NCI-H2227 (cell line): ENCODE data around the gene ALS2.
"Not testable (repeated sequence)": the region's sequence is repeated elsewhere in the genome, so short reads cannot be mapped to it uniquely, and the experiment has no call there.

Source experiments
- DNase-seq: peaks from one replicate; lab custom pipeline; 2025; ENCODE audit not compliant: unreplicated experiment; lab: John Stamatoyannopoulos, UW

Gene ALS2

GRCh38 chr2:201678401-201678800 lies 102.3 kb downstream of the ALS2 start:
- DNase-seq, result no peak

- no peak for DNase-seq
Measured at GRCh38 chr2:201675454-201675853, 105.3 kb downstream of the ALS2 start.

DNA sequence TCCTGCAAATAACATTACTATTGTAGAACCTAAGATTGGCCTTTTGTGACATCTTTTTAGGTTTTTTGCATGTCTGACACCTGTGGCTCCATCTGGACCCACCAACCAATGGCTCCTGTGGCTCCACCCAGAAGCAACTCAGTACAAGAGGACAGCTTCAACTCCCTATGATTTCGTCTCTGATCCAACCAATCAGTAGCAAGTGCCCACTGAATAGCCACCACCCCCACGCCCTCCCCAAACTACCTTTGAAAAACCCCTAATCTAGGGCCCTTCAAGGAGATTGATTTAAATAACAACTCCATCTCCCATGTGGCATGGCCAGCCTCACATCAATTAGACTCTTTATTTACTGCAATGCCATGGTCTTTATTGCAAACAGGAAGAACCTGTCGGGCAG lies 105.9 kb downstream of the ALS2 start:
- no peak for DNase-seq

DNA sequence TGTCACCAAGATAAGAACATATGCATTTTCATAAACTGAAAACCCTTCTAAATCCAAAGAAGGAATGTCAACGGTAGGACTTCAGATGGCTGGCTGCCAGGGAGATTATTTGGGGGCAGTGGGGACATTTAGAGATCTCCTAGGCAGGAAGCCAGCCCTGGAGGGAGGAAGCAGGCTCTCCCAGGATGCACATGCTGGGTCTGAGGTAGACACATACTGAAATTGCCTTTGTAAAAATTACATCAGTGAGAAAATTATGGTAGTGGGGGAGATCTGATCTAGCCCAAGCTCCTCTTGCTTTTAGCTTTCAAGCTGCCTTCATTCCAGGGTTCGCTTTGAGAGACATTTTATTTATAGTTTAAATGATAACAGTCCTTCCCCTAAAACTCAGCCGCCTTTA lies 106.4 kb downstream of the ALS2 start:
- DNase-seq, result no peak

GRCh38 chr2:201673546-201673945 lies 107.2 kb downstream of the ALS2 start:
- DNase-seq, result no peak

- DNase-seq, result not testable (repeated sequence)
Measured at GRCh38 chr2:201671205-201671604, 109.5 kb downstream of the ALS2 start.

- no peak for DNase-seq
Measured at GRCh38 chr2:201669865-201670264, 110.9 kb downstream of the ALS2 start.

- no peak for DNase-seq
Measured at GRCh38 chr2:201668402-201668910, 112.3 kb downstream of the ALS2 start.

DNA sequence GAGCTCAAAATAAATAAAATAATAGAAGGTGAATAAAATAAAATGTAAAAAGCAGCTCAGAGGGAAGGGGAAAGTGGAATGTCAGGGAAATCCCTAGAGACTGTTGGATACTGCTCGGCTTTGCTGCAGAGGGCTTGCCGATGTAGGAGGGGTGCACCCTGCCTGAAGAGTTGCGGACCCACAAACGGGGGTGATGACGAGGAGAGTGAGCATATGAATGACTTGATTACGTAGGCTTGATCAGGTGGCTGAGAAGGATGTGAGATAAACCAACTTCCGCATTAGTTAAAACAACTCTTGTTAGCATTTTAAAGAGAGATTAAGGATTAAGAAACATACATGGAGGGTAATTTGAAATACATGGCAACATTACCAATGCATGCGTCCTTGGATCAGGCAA lies 116.4 kb downstream of the ALS2 start:
- no peak for DNase-seq

DNA sequence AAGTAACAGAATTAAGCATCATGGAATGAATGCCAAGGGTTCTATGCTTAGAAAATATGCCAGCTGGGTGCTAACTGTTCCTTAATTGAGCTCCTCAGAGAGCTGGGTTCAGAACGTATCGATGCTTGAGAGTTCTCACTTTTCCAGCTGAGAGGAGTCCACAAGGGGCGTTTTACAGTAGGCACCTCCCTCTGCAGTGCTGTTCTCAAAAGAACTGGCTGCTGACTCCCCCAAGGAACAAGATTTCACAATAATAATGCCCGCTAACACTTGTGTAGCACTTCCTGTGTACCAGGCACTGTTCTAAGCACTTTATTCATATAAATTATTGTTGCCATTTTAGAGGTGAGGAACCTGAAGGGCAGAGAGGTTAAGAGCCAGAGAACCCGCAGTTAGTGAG lies 119.4 kb downstream of the ALS2 start:
- DNase-seq, result no peak

DNA sequence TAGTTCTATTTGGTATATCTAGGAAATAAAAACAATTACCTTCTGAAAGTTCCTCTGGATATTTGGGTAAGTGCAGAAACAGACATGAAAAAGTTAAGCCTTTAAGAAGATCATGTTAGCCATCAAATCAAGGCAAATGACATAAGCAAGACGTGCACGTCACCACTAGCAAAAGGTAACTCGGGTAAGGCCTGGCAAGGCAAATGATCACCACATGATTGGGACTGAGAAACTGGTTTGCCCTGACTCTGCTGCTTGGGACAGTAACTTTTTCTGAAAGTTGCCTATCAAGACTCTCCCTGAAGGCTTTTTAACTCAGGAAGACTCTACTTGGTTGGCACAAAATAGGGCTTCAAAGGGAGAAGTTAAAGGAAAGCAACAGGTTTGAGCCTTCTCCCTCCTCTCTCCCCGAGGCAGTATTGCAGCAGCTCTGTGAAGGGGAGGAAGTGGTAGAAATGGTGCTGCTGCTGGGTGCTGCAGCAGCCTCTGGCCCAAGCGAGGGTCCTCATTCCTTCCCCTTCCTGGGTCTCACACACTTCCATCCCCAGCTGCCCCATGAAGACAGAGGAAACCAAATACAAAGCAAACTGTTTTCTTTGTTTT lies 120.3 kb downstream of the ALS2 start:
- no peak for DNase-seq

DNA sequence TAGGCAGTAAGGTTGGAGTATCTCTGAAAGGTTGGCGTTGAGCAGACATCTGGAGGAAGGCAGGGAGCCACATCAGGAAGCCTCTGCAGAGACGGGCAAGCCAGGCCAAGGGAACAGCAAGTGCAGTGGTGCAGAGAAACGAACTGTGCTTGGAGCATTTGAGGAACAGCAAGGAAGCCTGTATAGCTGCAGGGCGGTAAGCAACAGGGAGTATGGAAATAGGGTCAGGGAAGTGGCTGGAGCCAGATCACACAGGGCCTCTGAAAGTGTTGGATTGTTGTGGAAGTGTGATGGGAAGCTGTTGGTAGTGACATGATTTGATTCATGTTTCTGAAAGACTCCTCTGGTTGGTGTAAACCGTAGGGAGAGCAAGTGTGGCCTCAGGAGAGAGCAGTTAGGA lies 124.0 kb downstream of the ALS2 start:
- DNase-seq, result no peak

- no peak for DNase-seq
Measured at GRCh38 chr2:201656102-201656501, 124.6 kb downstream of the ALS2 start.

DNA sequence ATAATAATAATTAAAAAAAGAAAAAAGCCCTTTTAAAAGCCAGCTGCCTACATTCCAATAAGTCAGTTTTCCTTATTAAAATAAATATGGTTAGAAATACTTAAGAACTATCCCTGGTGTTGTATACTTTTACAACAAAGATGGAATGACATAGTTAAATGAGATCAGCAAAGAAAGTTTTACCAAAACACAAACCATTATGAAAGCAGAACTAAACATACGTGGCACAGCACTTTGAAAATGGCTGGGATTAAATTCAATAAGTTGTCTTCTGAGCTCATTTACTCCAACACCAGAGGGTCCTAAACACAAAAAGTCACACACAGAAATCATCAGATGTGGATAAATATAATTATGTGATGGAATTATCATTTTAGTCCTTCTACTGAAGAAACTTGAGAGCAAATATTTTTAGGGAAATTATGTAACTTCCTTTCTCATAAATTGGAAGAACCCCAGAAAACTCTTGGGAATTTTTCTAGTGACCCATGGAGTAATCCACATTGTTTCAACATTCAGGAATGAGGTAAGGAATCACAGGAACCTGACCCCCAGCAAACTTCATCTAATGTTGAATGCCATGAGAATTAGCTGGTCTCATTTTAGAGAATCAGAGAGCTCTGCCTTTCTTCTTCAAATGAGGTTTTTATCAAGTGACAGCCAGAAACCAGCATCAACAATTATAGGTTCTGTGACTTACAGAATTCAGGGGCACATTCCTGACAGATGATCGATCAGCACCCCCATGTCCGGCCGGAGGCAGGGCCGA lies 125.9 kb downstream of the ALS2 start:
- DNase-seq, result no peak

DNA sequence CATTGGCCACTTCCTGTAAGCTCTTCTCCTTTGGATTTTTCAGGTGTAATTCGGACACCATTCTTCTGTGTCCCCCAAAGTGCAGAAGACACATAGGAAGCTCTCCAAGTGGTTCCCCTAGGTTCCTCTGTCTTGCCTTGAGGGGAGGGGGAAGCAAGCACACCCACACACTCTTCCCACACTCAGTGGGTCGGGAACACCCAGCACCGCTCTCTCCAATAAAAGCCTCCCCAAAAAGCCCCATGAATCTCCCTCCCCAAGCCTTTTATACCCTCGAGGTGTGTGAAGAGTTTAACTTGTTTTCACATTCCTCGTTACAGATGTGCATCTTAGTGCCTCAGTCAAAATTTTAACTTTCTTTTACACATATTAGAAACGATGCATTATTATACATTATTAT lies 127.5 kb downstream of the ALS2 start:
- DNase-seq, result no peak
